HCT116 (cell line): Measurements from ENCODE around the gene CFAP43. TPM values are rescaled to one million over a fixed set of nuclear protein-coding genes. Genes with fewer than 3 reads are reported as not detected.

Source experiments
- ATAC-seq: fragments of 200-7000 bp; cut with Tn5 transposase; 2 replicates; pipeline ENCODE4 v1.9.1; 2020; ENCODE audit warnings: mild to moderate bottlenecking, moderate library complexity
- BruUV-seq: library from RNA; stranded (reverse); fragments of 400-500 nt; replicated peaks from 2 replicates; lab custom pipeline; 2021; lab: Mats Ljungman, UMichigan
- CTCF ChIA-PET: fragments of 300-600 bp; sonication (Branson Sonifier 250); formaldehyde crosslinking; loops from one replicate; lab custom pipeline; 2021; ENCODE audit warnings: antibody characterized with exemption; lab: Charles Lee
- POLR2A ChIA-PET: fragments of 300-600, 350-600 bp; sonication (Branson Sonifier 250); formaldehyde crosslinking; loops from one replicate; lab custom pipeline; 2021; ENCODE audit warnings: antibody characterized with exemption; lab: Charles Lee
- RAD21 ChIA-PET, 2 experiments: fragments of 300-600 bp; sonication (Branson Sonifier 250); formaldehyde crosslinking; loops; one replicate each; lab custom pipeline; 2023; ENCODE audit warnings: low total read pairs in 2 of 2; ENCODE audit not compliant: uncharacterized antibody in 2 of 2, unreplicated experiment in 2 of 2, low non-redundant PET in 1 of 2; lab: Charles Lee
- DNase-seq: peaks from one replicate; pipeline ENCODE4 v3.0.0-alpha.2; 2010; ENCODE audit warnings: low read depth, low spot score
- H2AFZ ChIP-seq: fragments of 200-600 bp; shearing (Covaris generic), sonication (generic); 2 replicates; pipeline ENCODE4 v1.6.1; 2017; ENCODE audit warnings: low read depth, mixed run types, mixed read lengths, antibody characterized with exemption, low read length; ENCODE audit not compliant: poor library complexity, severe bottlenecking
- H3K27ac ChIP-seq: 2 replicates; pipeline ENCODE4 v1.5.1; 2012; ENCODE audit warnings: low read depth, low read length
- H3K27me3 ChIP-seq: fragments of 200-600 bp; sonication (generic); 2 replicates; pipeline ENCODE4 v1.6.1; 2016; ENCODE audit warnings: mixed run types, low read length, mixed read lengths; ENCODE audit not compliant: insufficient read depth
- H3K36me3 ChIP-seq, 2 experiments: fragments of 200-500 bp in 1 of 2; fragments of 200-600 bp in 1 of 2; sonication (Bioruptor generic) in 1 of 2; sonication (generic) in 1 of 2; 2 replicates each; pipeline versions ENCODE4 v1.5.1 to v1.6.1; 2014 to 2016; ENCODE audit warnings: low read length in 2 of 2, inconsistent platforms in 1 of 2, mixed read lengths in 1 of 2, mixed run types in 1 of 2; ENCODE audit not compliant: insufficient read depth in 2 of 2, control insufficient read depth in 1 of 2
- H3K4me1 ChIP-seq, 2 experiments: fragments of 200-600 bp in 1 of 2; sonication (generic) in 1 of 2; 2 replicates each; pipeline versions ENCODE4 v1.5.1 to v1.6.1; 2012 to 2017; ENCODE audit warnings: low read length in 2 of 2, inconsistent platforms in 1 of 2, mild to moderate bottlenecking in 1 of 2, mixed read lengths in 1 of 2, mixed run types in 1 of 2, moderate library complexity in 1 of 2; ENCODE audit not compliant: insufficient read depth in 2 of 2, control insufficient read depth in 1 of 2
- H3K4me2 ChIP-seq: fragments of 200-600 bp; sonication (generic); 2 replicates; pipeline ENCODE4 v1.6.1; 2017; ENCODE audit warnings: mixed run types, low read length, mixed read lengths
- H3K4me3 ChIP-seq, 2 experiments: fragments of 200-600 bp in 1 of 2; sonication (generic) in 1 of 2; replicated peaks in 1 of 2; 2 replicates each; pipeline ENCODE4 v1.5.1; 2011 to 2016; ENCODE audit warnings: low read length in 2 of 2, control low read depth in 1 of 2, low read depth in 1 of 2, mild to moderate bottlenecking in 1 of 2, mixed read lengths in 1 of 2, mixed run types in 1 of 2
- H3K79me2 ChIP-seq: fragments of 200-600 bp; sonication (generic); 2 replicates; pipeline ENCODE4 v1.6.1; 2017; ENCODE audit warnings: mild to moderate bottlenecking, mixed run types, low read length, moderate library complexity, mixed read lengths; ENCODE audit not compliant: insufficient read depth
- H3K9ac ChIP-seq: fragments of 200-600 bp; sonication (generic); 2 replicates; pipeline ENCODE4 v1.6.1; 2016; ENCODE audit warnings: low read length, mixed read lengths
- H3K9me2 ChIP-seq: fragments of 200-600 bp; sonication (generic), shearing (Covaris generic); 2 replicates; pipeline ENCODE4 v1.6.1; 2017; ENCODE audit warnings: mixed run types, mild to moderate bottlenecking, moderate library complexity; ENCODE audit not compliant: insufficient read depth
- H3K9me3 ChIP-seq, 2 experiments: fragments of 200-500 bp in 1 of 2; fragments of 200-600 bp in 1 of 2; sonication (Bioruptor generic) in 1 of 2; sonication (generic) in 1 of 2; 2 replicates each; pipeline ENCODE4 v1.6.1; 2014 to 2017; ENCODE audit warnings: low read length in 2 of 2, mixed read lengths in 2 of 2, inconsistent platforms in 1 of 2, low read depth in 1 of 2, mild to moderate bottlenecking in 1 of 2, mixed run types in 1 of 2, moderate library complexity in 1 of 2; ENCODE audit not compliant: control insufficient read depth in 1 of 2, insufficient read depth in 1 of 2
- H4K20me1 ChIP-seq: fragments of 200-600 bp; sonication (generic), shearing (Covaris generic); 2 replicates; pipeline ENCODE4 v1.6.1; 2017; ENCODE audit warnings: mixed run types, mild to moderate bottlenecking, moderate library complexity; ENCODE audit not compliant: insufficient read depth
- CEBPB ChIP-seq: IDR thresholded peaks from 2 replicates; pipeline ENCODE4 v1.6.1; 2012; ENCODE audit warnings: low read depth
- EZH2 ChIP-seq: fragments of 200-600 bp; sonication (generic); IDR thresholded peaks from 2 replicates; pipeline ENCODE4 v1.6.1; 2017; ENCODE audit warnings: antibody characterized with exemption, mixed run types
- FOSL1 ChIP-seq: IDR thresholded peaks from 2 replicates; pipeline ENCODE4 v1.6.1; 2012; ENCODE audit warnings: low read depth
- JUND ChIP-seq: IDR thresholded peaks from 2 replicates; pipeline ENCODE4 v1.6.1; 2012
- POLR2AphosphoS5 ChIP-seq: IDR thresholded peaks from 2 replicates; pipeline ENCODE4 v1.6.1; 2011; ENCODE audit warnings: mild to moderate bottlenecking, low read depth, low read length, moderate library complexity
- RAD21 ChIP-seq: IDR thresholded peaks from 2 replicates; pipeline ENCODE4 v1.6.1; 2012; ENCODE audit warnings: low read depth, mild to moderate bottlenecking
- REST ChIP-seq: IDR thresholded peaks from 2 replicates; pipeline ENCODE4 v1.6.1; 2012; ENCODE audit warnings: low read depth
- TCF7L2 ChIP-seq: IDR thresholded peaks from 2 replicates; pipeline ENCODE4 v1.7.0; 2011; ENCODE audit warnings: borderline replicate concordance, inconsistent platforms; ENCODE audit not compliant: insufficient read depth, insufficient read length; ENCODE audit errors: extremely low read depth
- YY1 ChIP-seq: IDR thresholded peaks from 2 replicates; pipeline ENCODE4 v1.6.1; 2011; ENCODE audit warnings: low read length, low read depth, moderate library complexity, mild to moderate bottlenecking; ENCODE audit not compliant: insufficient replicate concordance; ENCODE audit errors: extremely low read depth
- ZBTB33 ChIP-seq: IDR thresholded peaks from 2 replicates; pipeline ENCODE4 v1.6.1; 2011; ENCODE audit warnings: mild to moderate bottlenecking, low read length, moderate library complexity; ENCODE audit not compliant: insufficient replicate concordance; ENCODE audit errors: extremely low read depth
- ZFX ChIP-seq: fragments of 450-650 bp; IDR thresholded peaks from 2 replicates; pipeline ENCODE4 v1.6.1; 2017
- intact Hi-C: fragments of 100-400 bp; cut with micrococcal nuclease; formaldehyde crosslinking; loops from 2 replicates; pipeline ENCODE4 v1.10.0; 2022
- total RNA-seq: library from RNA; stranded (reverse); gene quantifications from one replicate; pipeline ENCODE4 v1.2.1, GENCODE V29; 2021; ENCODE audit not compliant: unreplicated experiment

The CFAP43 gene
- total RNA-seq, 1 experiment from 2014 or later, result 4.0 TPM

GRCh38 chr10:104268405-104268712 is 36.2 kb upstream of the CFAP43 start (continued):
- TF ChIP-seq REST (no peak), JUND (no peak), RAD21 (no peak), POLR2AphosphoS5 (no peak), TCF7L2 (no peak), CEBPB (no peak), EZH2 (no peak), ZFX (no peak), FOSL1 (no peak)

GRCh38 chr10:104267721-104268404 is 35.7 kb upstream of the CFAP43 start:
- Histone ChIP-seq H3K27me3 (no peaks in the 10 kb centered on the region), H3K36me3 (peaks cover 44 to 45% of the 10 kb centered on the region in 2 experiments), H3K79me2 (peaks cover 59% of the 10 kb centered on the region), H3K4me1 (peaks cover 4 to 19% of the 10 kb centered on the region in 2 experiments; a peak in 3 of 4 replicates), H2AFZ (no peak overlapping the region), H3K9me3 (no peaks in the 10 kb centered on the region), H3K4me2 (peak overlapping the region; percentile 81), H3K4me3 (peak overlapping the region; percentile 79 to 81), H3K9me2 (no peaks in the 10 kb centered on the region; the same call in 1 of the 2 replicates), H3K9ac (peak overlapping the region; percentile 83), H3K27ac (peak overlapping the region; percentile 50), H4K20me1 (0 out of 2 replicates have a peak, but pooled peaks cover 9% of the 10 kb centered on the region)
- ChIA-PET CTCF (no interaction called here), POLR2A (interaction anchor here (0.7 to 1.5 kb wide), 3 partner anchors 13 to 147 kb away, joined by 3 to 4 read pairs (median 4); partner anchors contain the start of genes GSTO1 and ITPRIP), RAD21 (no interaction called here)
- intact Hi-C loops, result loop anchor here (5.0 kb wide), 1 partner anchor 146 kb away; the partner anchor contains the start of gene SFR1
- TF ChIP-seq ZFX (no peak), JUND (no peak), YY1 (no peak), ZBTB33 (no peak)
- no peak for DNase-seq
- no TSS peak for BruUV-seq
- no peak for ATAC-seq
